HepG2 (cell line): ENCODE data around the gene ST6GALNAC4. TPM values are rescaled to one million over a fixed set of nuclear protein-coding genes. Genes with fewer than 3 reads are reported as not detected.

Experiments used
- ARNT ChIP-seq: fragments of 450-650 bp; IDR thresholded peaks from 2 replicates; pipeline ENCODE4 v1.6.1; 2017
- BHLHE40 ChIP-seq: IDR thresholded peaks from 2 replicates; pipeline ENCODE4 v1.6.1; 2011; ENCODE audit warnings: low read length, improper control_type of control experiment
- CBX5 ChIP-seq: sonication (generic); formaldehyde crosslinking; IDR thresholded peaks from 2 replicates; pipeline ENCODE4 v1.4.0; 2020; ENCODE audit warnings: missing genetic modification reagents, borderline replicate concordance
- ELF1 ChIP-seq: sonication (generic); formaldehyde crosslinking; IDR thresholded peaks from 2 replicates; pipeline ENCODE4 v1.4.0; 2020; ENCODE audit warnings: missing genetic modification reagents
- ISX ChIP-seq: sonication (generic); formaldehyde crosslinking; conservative IDR thresholded peaks from 2 replicates; pipeline ENCODE4 v1.5.0; 2020; ENCODE audit warnings: missing genetic modification reagents
- KDM1A ChIP-seq: IDR thresholded peaks from 2 replicates; pipeline ENCODE4 v1.6.1; 2016; ENCODE audit warnings: missing compliant biosample characterization
- KLF16 ChIP-seq, 2 experiments: sonication (generic) in 1 of 2; formaldehyde crosslinking in 1 of 2; IDR thresholded peaks; 2 replicates each; pipeline versions ENCODE4 v1.6.1 to v1.8.0; 2016 to 2023; ENCODE audit warnings: missing genetic modification reagents in 2 of 2, missing compliant biosample characterization in 1 of 2
- MATR3 ChIP-seq: sonication (generic); formaldehyde crosslinking; IDR thresholded peaks from 2 replicates; pipeline ENCODE4 v1.4.0; 2020; ENCODE audit warnings: missing genetic modification reagents
- NFKB2 ChIP-seq: sonication (generic); formaldehyde crosslinking; IDR thresholded peaks from 2 replicates; pipeline ENCODE4 v1.4.0; 2020; ENCODE audit warnings: missing genetic modification reagents, borderline replicate concordance
- SNAPC4 ChIP-seq: sonication (generic); formaldehyde crosslinking; IDR thresholded peaks from 2 replicates; pipeline ENCODE4 v1.4.0; 2020; ENCODE audit warnings: mild to moderate bottlenecking, missing genetic modification reagents
- SNRNP70 ChIP-seq: fragments of 200-400 bp; formaldehyde crosslinking; IDR thresholded peaks from 2 replicates; pipeline ENCODE4 v1.6.1; 2017; ENCODE audit warnings: mild to moderate bottlenecking, low read depth, low read length, moderate library complexity
- ZFP1 ChIP-seq: IDR thresholded peaks from 2 replicates; pipeline ENCODE4 v1.6.1; 2016
- ZFP82 ChIP-seq: sonication (generic); formaldehyde crosslinking; IDR thresholded peaks from 2 replicates; pipeline ENCODE4 v1.5.1; 2020; ENCODE audit warnings: mild to moderate bottlenecking, missing genetic modification reagents, borderline replicate concordance
- ZNF281 ChIP-seq: sonication (generic); formaldehyde crosslinking; IDR thresholded peaks from 2 replicates; pipeline ENCODE4 v1.4.0; 2020; ENCODE audit warnings: missing genetic modification reagents, borderline replicate concordance
- ZNF343 ChIP-seq: sonication (generic); formaldehyde crosslinking; IDR thresholded peaks from 2 replicates; pipeline ENCODE4 v1.4.0; 2020; ENCODE audit warnings: mild to moderate bottlenecking, missing genetic modification reagents
- ZNF354B ChIP-seq: sonication (generic); formaldehyde crosslinking; IDR thresholded peaks from 2 replicates; pipeline ENCODE4 v1.8.0; 2022; ENCODE audit warnings: mild to moderate bottlenecking, missing genetic modification reagents
- ZNF441 ChIP-seq: sonication (generic); formaldehyde crosslinking; IDR thresholded peaks from 2 replicates; pipeline ENCODE4 v1.7.0; 2021; ENCODE audit warnings: missing genetic modification reagents, borderline replicate concordance
- ZNF572 ChIP-seq: sonication (generic); formaldehyde crosslinking; IDR thresholded peaks from 2 replicates; pipeline ENCODE4 v1.5.1; 2020; ENCODE audit warnings: mild to moderate bottlenecking, missing genetic modification reagents
- ZNF740 ChIP-seq: sonication (generic); formaldehyde crosslinking; IDR thresholded peaks from 2 replicates; pipeline ENCODE4 v1.4.0; 2020; ENCODE audit warnings: missing genetic modification reagents
- polyA plus RNA-seq, 8 experiments: library from polyadenylated mRNA; depleted of rRNA in 3 of 8; stranded (reverse) in 7 of 8; unstranded in 1 of 8; fragments of >200 nt; fragmentation: Illumina TruSeq in 4 of 8; extraction: Trizol in 4 of 8; gene quantifications; 2 replicates each; pipeline versions ENCODE4 v1.2.1 to v1.2.3, GENCODE V29; 2011 to 2016; ENCODE audit warnings: low read depth in 4 of 8, missing spikeins in 1 of 8, mixed read lengths in 1 of 8; ENCODE audit not compliant: insufficient read depth in 1 of 8
- total RNA-seq, 5 experiments: library from RNA; depleted of rRNA; stranded (reverse); fragments of >200 nt; fragmentation: Illumina TruSeq; extraction: Trizol; gene quantifications; 2 replicates each; pipeline ENCODE4 v1.2.3, GENCODE V29; 2016; ENCODE audit warnings: low read depth in 1 of 5
- TF ChIP-seq, protein P1 (sequence below): sonication (generic); formaldehyde crosslinking; IDR thresholded peaks from 2 replicates; pipeline ENCODE4 v1.8.0; 2022; ENCODE audit warnings: mild to moderate bottlenecking, missing genetic modification reagents

ST6GALNAC4 gene
- total and polyA plus RNA-seq, 2 of the 13 experiments (the other 11 are each of a cell fraction or from before 2014, with no cell fraction given), result 18.8 to 27.7 TPM

DNA sequence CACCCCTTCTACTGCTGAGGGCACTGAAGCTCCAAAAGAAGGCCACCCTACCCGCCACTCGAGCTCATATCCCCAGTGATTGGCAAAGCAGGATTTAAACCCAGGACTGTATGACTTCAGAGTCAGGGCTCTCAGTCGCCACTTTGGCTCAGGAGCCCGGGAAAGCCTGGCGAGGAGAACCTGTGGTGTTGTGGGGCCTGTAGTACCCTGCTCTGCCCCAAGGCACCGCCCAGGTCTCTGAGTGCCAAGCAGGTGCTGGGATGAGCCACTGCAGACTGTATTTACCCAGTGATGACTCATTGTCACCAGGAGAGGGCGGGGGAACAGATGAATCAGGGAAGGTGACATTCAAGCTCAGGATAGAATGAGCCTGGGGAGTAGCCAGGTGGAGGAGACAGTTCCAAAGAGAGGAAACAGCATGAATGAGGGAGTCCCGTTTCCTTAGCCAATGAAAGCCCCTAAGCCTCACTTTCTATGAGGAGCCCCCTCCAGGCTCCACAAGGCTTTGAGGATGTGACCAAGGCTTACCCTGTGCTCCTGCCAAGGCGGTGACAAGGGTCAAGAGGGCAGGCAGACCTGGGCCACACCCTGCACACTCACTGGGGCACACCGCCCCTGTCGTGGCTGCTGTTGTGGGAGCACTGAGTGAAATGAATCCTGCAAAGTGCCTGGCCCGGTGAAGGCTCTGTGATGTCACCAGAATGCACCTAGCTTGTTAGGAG, 38.6 kb upstream of the ST6GALNAC4 start (continued):
- TF ChIP-seq ZNF281 (no peak), ZFP82 (CRISPR knock-in tag) (no peak), KDM1A (CRISPR knock-in tag) (no peak), KLF16 (CRISPR knock-in tag; IDR thresholded peaks at IDR 0.05) (peak in 1 of 2 experiments; percentile 71; a peak in 1 of 4 replicates), ARNT (no peak), ZFP1 (CRISPR knock-in tag) (no peak), ZNF740 (no peak), ELF1 (CRISPR knock-in tag) (no peak), ZNF441 (CRISPR knock-in tag) (no peak), ZNF354B (CRISPR knock-in tag) (no peak), SNAPC4 (CRISPR knock-in tag) (no peak), SNRNP70 (no peak), NFKB2 (no peak), ZNF572 (CRISPR knock-in tag) (no peak), MATR3 (CRISPR knock-in tag) (no peak), ISX (CRISPR knock-in tag) (no peak), CBX5 (CRISPR knock-in tag) (peak; percentile 54; the same call in 1 of the 2 replicates), BHLHE40 (no peak), ZNF343 (CRISPR knock-in tag) (no peak)
- TF ChIP-seq, protein P1, sequence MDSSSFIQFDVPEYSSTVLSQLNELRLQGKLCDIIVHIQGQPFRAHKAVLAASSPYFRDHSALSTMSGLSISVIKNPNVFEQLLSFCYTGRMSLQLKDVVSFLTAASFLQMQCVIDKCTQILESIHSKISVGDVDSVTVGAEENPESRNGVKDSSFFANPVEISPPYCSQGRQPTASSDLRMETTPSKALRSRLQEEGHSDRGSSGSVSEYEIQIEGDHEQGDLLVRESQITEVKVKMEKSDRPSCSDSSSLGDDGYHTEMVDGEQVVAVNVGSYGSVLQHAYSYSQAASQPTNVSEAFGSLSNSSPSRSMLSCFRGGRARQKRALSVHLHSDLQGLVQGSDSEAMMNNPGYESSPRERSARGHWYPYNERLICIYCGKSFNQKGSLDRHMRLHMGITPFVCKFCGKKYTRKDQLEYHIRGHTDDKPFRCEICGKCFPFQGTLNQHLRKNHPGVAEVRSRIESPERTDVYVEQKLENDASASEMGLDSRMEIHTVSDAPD (CRISPR knock-in tag), result peak; percentile 78
